T-helper 1 cell treated with Interleukin-12 subunit alpha and Interleukin-12 subunit beta and Interleukin-4 antibody, amounts not matched to agents 30 μg/mL and 1 μg/mL, for 36 hours (primary cell): ENCODE results near the gene DTNB.

Source experiments
- H3K27ac Mint-ChIP-seq: one replicate; pipeline ENCODE4 v1.8.0; 2021; ENCODE audit warnings: mild to moderate bottlenecking, mixed read lengths
- H3K27me3 Mint-ChIP-seq: one replicate; pipeline ENCODE4 v1.8.0; 2021; ENCODE audit warnings: low read depth, mixed read lengths
- H3K36me3 Mint-ChIP-seq: one replicate; pipeline ENCODE4 v1.8.0; 2021; ENCODE audit warnings: low read depth, mixed read lengths
- H3K4me1 Mint-ChIP-seq: one replicate; pipeline ENCODE4 v1.8.0; 2021; ENCODE audit warnings: low read depth, mixed read lengths
- H3K4me3 Mint-ChIP-seq: one replicate; pipeline ENCODE4 v1.8.0; 2021; ENCODE audit warnings: mild to moderate bottlenecking, moderate library complexity, mixed read lengths
- H3K9me3 Mint-ChIP-seq: one replicate; pipeline ENCODE4 v1.8.0; 2021; ENCODE audit warnings: mixed read lengths

Gene DTNB

DNA sequence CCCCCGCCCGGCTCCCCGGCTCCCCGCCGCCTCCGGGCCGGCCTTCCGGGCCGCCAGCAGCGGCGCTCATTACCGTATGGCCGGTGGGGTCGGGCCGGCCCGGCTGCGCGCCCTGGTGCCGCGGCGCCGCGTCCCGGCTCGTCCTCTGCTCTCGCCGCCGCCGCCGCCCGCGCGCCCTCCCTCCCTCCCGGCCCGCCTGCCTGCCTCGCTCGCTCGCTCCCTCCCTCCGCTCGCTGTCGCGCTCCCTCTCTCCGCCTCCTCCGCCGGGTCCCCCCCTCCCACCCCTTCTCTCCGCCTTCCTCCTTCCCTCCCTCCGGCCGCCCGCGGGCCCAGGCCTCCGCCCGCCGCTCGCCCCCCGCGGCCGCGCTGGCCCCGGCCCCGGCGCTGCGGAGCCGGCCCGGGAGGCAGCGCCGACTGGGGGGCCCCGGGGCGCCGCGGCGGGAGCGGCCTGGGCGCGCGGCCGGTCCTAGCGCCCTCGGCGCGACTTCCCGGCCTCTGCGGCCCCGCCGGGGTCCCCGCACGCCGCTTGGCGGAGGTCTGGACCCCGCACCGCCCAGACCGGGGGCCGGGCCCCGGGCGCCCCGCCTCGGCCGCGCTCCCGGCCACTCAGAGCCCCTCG, 331.5 kb downstream of the DTNB start, which contains the start of gene DNMT3A:
DNMT3A (minus strand) TSS at position 173 of the 619 bp plus-strand sequence. CDS start 27,941 bp downstream, outside the sequence.
- no peaks in the 10 kb centered on the region for H3K9me3 Mint-ChIP-seq
- H3K27ac Mint-ChIP-seq, result peak within 1 kb of the TSS; percentile 82
- H3K4me1 Mint-ChIP-seq, result peaks cover 25% of the 10 kb centered on the region
- H3K27me3 Mint-ChIP-seq, result peaks cover 3% of the 10 kb centered on the region
- peak within 1 kb of the TSS; percentile 84 for H3K4me3 Mint-ChIP-seq
- H3K36me3 Mint-ChIP-seq, result peaks cover under 1% of the 10 kb centered on the region

DNA sequence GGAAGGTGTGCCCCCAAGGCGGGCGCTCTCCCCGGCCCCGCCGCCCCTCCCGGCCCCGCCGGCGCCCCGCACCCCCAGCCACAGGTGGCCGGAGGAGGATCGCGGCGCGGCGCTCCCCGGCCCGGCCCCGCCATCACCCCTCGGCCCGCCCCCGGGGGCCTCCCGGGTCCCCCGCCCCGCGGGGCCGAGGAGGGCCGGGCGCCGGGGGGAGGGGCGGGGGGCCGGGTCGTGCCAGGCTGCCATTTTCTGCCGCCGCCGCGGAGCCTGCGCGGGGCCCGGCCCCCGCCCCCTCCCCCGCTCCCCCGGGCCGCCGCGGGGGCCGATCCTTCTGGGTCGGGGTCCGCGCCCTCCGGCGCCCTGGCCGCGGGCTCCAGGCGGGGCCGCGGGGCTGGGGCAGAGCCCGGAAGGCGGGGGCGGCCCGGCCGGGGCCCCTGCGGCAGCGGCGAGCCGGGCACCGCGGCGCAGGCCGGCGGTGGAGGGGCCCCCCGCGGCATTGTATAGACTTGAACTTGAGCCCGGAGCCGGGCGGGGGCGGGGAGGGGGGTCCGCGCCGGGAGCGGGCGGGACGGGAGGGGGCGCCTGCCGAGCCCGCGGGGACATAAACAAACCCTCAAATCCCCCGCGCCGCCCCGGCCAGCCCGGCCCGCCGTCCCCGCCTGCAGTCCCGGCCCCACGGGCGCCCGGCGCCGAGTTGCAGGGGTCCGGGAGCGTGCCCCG, 332.2 kb downstream of the DTNB start:
- Mint-ChIP-seq H3K27ac (no peak overlapping the region), H3K9me3 (no peaks in the 10 kb centered on the region), H3K36me3 (peaks cover 2% of the 10 kb centered on the region), H3K4me3 (no peak overlapping the region), H3K27me3 (peaks cover 3% of the 10 kb centered on the region), H3K4me1 (peaks cover 28% of the 10 kb centered on the region)

DNA sequence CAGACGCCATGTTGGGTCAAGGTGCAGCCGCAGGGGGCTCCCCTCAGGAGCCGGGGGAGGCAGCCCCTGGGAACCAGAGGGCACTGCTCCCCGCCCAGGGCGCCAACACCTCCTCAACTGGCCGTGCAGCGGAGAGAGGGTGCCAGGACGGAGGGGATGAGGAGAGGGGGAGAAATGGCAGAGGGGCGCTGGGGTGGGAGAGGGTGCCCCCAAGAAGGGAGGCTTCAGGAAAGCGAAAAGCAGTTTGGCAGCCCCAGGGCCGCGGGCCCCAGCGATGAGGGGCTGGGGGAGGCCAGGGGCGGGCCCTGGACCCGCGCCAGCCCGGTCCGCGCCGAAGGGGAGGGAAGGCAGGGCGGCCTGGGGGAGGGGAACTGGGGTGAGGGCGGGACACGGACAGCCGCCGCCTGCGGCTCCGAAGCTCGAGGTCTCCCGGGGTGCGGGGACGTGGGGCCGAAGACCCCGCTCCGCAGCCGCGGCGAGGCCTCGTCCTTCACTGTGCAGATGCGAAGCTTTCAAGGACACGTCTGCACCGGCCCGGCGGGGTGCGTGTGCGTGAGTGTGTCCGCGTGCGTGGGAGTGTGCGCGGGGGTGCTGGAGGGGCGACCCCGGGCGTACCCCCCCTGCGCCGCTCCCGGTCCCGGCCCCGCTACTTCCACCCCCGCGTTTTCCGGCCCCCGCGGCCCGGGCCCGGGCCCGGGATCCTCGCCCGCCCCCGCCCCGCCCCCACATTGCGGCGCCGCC, 333.0 kb downstream of the DTNB start:
- H3K4me3 Mint-ChIP-seq, result peak overlapping the region; percentile 21
- H3K27ac Mint-ChIP-seq, result no peak overlapping the region
- H3K4me1 Mint-ChIP-seq, result peaks cover 32% of the 10 kb centered on the region
- peaks cover 3% of the 10 kb centered on the region for H3K27me3 Mint-ChIP-seq
- no peaks in the 10 kb centered on the region for H3K9me3 Mint-ChIP-seq
- peaks cover 2% of the 10 kb centered on the region for H3K36me3 Mint-ChIP-seq

DNA sequence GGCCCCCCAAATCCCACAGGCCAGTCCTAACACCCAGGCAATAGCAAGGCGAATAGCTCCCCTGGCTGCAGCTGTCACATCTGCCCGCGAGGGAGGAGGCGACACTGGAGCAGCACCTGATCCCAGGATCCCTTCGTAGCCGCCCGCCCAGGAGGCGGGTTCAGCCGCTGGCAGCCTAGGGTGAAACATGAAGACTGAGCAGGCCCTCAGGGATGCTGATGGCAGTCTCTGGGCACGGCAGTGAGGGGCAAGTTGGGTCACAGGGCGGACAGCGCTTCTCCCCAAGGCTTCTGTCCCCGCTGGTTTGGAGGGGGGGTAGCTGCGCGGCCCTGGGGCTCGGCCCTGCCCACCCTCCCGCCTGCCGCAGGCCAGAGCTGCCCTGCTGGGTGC, 333.6 kb downstream of the DTNB start:
- H3K36me3 Mint-ChIP-seq, result peaks cover 2% of the 10 kb centered on the region
- H3K4me1 Mint-ChIP-seq, result peaks cover 36% of the 10 kb centered on the region
- peak overlapping the region; percentile 36 for H3K27ac Mint-ChIP-seq
- no peaks in the 10 kb centered on the region for H3K9me3 Mint-ChIP-seq
- H3K4me3 Mint-ChIP-seq, result peak overlapping the region; percentile 65
- no peaks in the 10 kb centered on the region for H3K27me3 Mint-ChIP-seq

DNA sequence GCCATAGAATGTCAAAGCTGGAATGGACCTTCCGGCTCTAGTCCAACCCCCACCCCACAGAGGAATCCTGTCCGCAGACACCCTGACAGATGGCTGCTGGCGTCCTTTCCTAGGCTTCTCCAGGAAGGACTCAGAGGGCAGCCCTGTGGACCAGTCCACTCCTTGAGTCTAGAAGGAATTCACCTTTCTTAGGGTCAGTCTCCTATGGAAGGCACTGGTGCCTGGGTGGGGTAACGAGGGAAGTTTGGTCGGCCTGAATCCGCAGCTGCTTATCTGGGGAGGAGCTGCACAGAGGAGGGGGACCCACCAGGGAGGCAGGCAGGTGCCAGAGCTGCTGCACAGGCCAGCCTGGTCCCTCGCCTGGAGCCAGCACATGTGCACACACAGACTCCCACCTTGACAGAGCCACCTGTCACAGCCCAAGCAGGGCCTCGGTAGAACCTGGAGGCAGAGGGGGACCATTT, 334.1 kb downstream of the DTNB start:
- Mint-ChIP-seq H3K27ac (no peak overlapping the region), H3K4me1 (peaks cover 41% of the 10 kb centered on the region)

DNA sequence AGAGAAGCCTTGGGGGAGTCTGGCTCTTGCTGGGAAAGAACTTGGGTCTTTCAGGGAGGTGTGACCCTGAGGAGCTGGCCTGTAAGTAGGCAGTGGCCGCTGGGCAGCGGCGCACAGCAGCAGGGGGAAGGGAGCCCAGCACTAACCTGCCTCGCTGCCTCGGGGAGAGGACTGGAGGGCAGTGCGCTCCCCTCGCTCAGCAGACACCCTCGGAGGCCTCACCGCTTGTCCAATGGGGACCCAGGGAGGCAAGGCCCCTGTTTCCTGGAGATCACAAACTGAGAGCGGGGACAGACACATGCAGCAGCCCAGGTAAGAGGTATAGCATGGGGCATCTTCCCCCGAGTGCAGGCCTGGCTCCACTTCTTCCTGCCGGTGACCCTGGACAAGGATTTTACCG, 335.0 kb downstream of the DTNB start:
- Mint-ChIP-seq H3K27ac (no peak overlapping the region), H3K4me3 (no peak overlapping the region), H3K9me3 (no peaks in the 10 kb centered on the region), H3K36me3 (peaks cover 4% of the 10 kb centered on the region), H3K27me3 (no peaks in the 10 kb centered on the region), H3K4me1 (peaks cover 43% of the 10 kb centered on the region)

More for the DNA sequence above, 334.1 kb downstream of the DTNB start:
- Mint-ChIP-seq H3K36me3 (peaks cover 4% of the 10 kb centered on the region), H3K4me3 (peak overlapping the region; percentile 57), H3K27me3 (no peaks in the 10 kb centered on the region), H3K9me3 (no peaks in the 10 kb centered on the region)

DNA sequence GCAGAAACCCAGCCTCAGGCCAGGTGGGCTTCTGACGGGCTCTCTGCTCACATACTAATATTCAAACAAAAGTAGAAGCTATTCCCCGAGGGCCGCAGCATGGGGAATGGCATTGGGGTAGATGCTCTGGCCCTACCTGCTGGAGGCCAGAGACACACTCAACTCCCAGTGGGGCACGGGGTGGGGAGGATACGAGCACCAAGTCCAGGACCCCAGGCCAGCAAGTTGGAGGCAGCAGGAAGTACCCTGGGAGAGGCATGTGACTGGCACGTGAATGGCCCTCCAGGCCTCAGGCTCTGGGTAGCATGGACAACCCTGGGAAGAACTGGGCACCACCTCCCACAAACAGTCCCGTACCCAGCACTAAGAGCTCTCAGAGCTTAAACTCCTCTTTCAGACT, 335.5 kb downstream of the DTNB start:
- Mint-ChIP-seq H3K4me3 (no peak overlapping the region), H3K27ac (peak overlapping the region; percentile 7), H3K36me3 (peaks cover 4% of the 10 kb centered on the region), H3K27me3 (no peaks in the 10 kb centered on the region), H3K4me1 (peaks cover 42% of the 10 kb centered on the region), H3K9me3 (no peaks in the 10 kb centered on the region)

DNA sequence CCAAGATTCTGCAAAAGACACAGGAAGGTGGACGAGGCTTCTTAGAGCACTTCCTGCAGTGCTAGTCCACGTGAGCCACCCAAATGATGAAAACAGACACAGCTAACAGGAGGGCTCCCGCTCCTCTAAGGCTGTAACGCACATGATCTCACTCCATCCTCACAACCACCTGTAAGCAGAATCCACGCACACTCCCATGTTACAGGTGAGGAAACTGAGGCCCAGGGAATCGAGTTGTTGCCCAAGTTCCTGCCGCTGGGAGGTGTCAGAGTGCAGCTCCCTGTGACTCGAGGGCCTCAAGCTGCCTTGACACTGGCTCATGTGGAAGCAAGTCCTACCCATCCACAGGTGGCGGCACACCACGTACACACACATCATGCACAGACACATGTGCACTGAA, 336.1 kb downstream of the DTNB start:
- Mint-ChIP-seq H3K4me1 (peaks cover 40% of the 10 kb centered on the region), H3K27ac (peak overlapping the region; percentile 43), H3K4me3 (peak overlapping the region; percentile 23), H3K27me3 (no peaks in the 10 kb centered on the region), H3K36me3 (peaks cover 4% of the 10 kb centered on the region), H3K9me3 (no peaks in the 10 kb centered on the region)

DNA sequence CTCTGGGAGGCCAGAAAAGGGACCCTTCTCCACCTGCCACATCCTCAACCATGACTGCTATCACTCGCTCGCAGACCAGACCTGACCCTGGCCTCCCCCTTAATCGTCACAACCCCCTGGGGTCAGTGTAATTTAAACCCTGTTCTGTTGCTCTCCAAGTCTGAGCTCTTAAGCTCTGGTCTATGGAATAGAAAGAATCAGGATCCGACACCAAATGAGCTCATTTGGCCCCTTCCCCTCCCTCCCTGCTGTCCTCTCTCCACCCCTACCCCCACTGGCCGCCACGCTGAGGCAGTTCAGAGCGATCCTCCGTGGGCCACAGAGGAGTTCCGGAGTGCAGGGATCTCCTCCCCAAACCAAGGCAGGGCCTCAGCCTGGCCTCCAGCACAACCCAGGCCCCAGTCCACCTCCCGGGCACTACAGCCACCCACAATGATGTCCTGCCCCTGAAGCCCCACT, 337.0 kb downstream of the DTNB start:
- peaks cover 47% of the 10 kb centered on the region for H3K4me1 Mint-ChIP-seq
- no peak overlapping the region for H3K27ac Mint-ChIP-seq
- H3K4me3 Mint-ChIP-seq, result no peak overlapping the region
- no peaks in the 10 kb centered on the region for H3K9me3 Mint-ChIP-seq
- H3K27me3 Mint-ChIP-seq, result no peaks in the 10 kb centered on the region
- H3K36me3 Mint-ChIP-seq, result peaks cover 9% of the 10 kb centered on the region

DNA sequence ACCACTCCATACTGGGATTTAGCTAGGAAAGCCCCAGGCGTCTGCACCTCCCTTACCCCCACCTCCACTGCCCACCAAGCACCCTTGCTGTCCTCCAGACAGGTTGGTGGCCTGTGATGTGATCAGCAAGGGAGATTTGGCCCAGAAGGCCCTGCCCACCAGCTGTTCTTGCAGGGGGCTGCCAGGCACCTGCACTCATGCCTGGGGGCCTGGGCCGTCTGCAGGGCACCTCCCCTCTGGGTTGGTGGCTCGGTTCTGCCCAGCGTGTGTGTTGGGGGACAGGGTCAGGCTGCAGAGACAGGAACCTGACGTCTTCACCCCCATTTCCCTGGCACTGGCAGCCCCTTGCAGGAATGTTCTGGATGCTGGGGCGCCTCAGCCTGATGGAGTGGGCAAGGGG, 337.4 kb downstream of the DTNB start:
- H3K27me3 Mint-ChIP-seq, result no peaks in the 10 kb centered on the region
- H3K4me3 Mint-ChIP-seq, result no peak overlapping the region
- H3K36me3 Mint-ChIP-seq, result peaks cover 11% of the 10 kb centered on the region
- H3K4me1 Mint-ChIP-seq, result peaks cover 51% of the 10 kb centered on the region
- H3K27ac Mint-ChIP-seq, result no peak overlapping the region
- H3K9me3 Mint-ChIP-seq, result no peaks in the 10 kb centered on the region

DNA sequence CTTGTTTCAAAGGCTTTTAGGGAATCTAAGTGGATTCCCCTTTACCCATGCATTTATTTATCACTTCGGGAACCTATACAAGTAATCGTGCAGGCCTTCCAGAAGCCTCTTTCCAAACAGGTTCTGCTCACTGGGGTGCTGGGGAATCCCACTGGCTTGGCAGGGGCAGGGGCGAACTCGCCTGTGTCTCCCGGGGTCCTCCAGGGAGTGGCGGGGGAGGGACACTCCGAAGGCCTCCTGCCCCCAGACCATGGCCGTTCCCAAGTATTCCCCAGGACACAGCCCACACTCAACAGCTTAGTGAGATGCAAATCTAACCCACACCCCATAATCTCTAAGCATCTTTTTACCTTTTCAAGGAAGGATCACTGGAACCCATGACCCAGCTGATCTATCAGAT, 338.2 kb downstream of the DTNB start:
- H3K4me3 Mint-ChIP-seq, result no peak overlapping the region
- peaks cover 11% of the 10 kb centered on the region for H3K36me3 Mint-ChIP-seq
- no peaks in the 10 kb centered on the region for H3K9me3 Mint-ChIP-seq
- H3K27ac Mint-ChIP-seq, result no peak overlapping the region
- H3K27me3 Mint-ChIP-seq, result no peaks in the 10 kb centered on the region
- peaks cover 54% of the 10 kb centered on the region for H3K4me1 Mint-ChIP-seq

DNA sequence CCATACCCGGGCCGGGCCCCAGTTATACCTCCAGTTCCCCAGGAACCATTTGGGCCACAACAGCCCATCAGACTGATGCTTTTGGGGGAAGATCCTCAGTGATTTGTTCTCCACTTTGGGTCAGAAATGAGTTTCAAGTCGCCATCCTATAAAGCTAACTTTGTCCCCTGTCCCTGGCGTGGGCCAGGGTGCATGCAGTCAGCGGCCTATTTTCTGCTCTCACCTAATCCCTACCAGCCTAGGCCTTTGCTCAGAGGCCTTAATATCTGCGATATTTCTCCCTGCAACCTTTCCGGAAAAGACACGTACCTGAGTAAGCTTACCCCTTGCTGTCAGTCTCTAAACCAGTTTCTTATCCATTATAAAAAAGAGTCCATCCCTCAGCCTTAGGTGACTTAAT, 338.9 kb downstream of the DTNB start:
- Mint-ChIP-seq H3K4me3 (no peak overlapping the region), H3K27me3 (no peaks in the 10 kb centered on the region), H3K36me3 (peaks cover 16% of the 10 kb centered on the region), H3K27ac (peak overlapping the region; percentile 23), H3K4me1 (peaks cover 54% of the 10 kb centered on the region), H3K9me3 (no peaks in the 10 kb centered on the region)

DNA sequence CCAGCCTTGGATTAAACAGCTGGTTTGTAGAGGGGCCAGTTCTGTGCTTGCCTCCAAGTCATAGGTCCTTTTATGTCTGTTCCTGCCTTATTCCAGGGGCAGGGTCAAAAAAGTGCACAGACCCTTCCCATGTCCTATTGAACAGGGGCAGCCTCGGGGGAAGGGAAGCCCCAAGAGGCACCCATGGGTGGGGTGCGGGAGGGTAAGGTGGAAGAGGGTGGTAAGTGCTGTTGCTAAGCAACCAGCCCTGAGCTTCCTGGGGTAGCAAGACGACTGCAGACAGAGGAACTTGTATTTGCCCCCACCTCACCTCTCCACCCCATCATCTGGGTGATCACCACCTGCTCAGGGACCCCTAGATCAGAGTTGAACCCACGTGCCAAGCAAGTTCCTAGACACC, 339.4 kb downstream of the DTNB start:
- Mint-ChIP-seq H3K9me3 (no peaks in the 10 kb centered on the region), H3K4me1 (peaks cover 51% of the 10 kb centered on the region), H3K27me3 (no peaks in the 10 kb centered on the region), H3K27ac (no peak overlapping the region), H3K36me3 (peaks cover 16% of the 10 kb centered on the region), H3K4me3 (no peak overlapping the region)

DNA sequence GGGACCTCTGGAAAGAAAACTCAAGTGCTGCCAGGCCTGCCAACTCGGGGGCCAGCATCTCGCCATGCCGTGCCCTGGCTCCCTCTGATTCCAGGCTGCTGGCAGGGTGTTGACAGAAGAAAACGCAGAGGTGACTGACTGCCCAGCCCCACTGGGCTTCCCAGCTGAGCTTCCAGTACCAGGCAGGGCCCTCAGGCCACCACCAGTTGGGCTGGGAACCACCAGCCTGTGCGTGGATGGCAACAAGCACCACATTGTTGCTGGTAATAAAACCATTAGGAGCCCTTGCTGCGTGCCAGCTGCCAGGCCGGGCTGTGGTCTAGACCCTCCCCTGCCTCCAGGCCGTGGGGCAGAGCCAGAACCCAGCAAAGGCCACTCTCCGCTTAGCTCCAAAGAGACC, 340.8 kb downstream of the DTNB start:
- H3K9me3 Mint-ChIP-seq, result peaks cover 8% of the 10 kb centered on the region
- no peaks in the 10 kb centered on the region for H3K27me3 Mint-ChIP-seq
- H3K4me1 Mint-ChIP-seq, result peaks cover 40% of the 10 kb centered on the region
- H3K4me3 Mint-ChIP-seq, result no peak overlapping the region
- H3K36me3 Mint-ChIP-seq, result peaks cover 21% of the 10 kb centered on the region
- H3K27ac Mint-ChIP-seq, result no peak overlapping the region
